ENCODE data around the gene ADGRB2.
A peak's percentile ranks its signal among the peaks of the same experiment; 100 is the strongest.
"Not testable (repeated sequence)": the region's sequence is repeated elsewhere in the genome, so short reads cannot be mapped to it uniquely, and the experiment has no call there.

Gene ADGRB2

DNA sequence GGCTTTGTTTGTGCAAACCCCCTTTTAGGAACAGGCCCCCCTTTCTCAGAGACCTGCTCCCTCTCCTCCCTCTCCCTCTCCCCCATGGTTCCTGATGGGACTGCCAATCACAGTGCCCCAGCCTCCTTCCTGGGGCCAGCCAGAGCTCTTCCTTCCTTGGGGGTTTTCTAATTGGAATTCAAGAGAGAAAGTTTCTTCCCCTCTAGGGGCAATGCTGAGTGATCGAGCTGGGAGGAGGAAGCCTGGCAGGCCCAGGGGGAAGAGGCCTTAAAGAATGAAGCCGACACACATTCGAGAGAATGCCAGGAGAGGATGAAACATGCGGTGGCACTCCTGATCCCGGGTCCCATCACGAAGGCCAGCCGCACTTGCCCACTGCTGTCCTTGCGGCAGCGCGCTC lies 39.0 kb downstream of the ADGRB2 start:
- Histone ChIP-seq H3K27me3 (ENCODE audit: insufficient read depth, low read length) (no peaks in the 10 kb centered on the region), H3K36me3 (ENCODE audit: insufficient read depth, low read length) (no peaks in the 10 kb centered on the region), H3K4me1 (ENCODE audit: insufficient read depth, low read length) (peaks cover 6% of the 10 kb centered on the region), H2AFZ (ENCODE audit: low read depth, low read length) (no peak overlapping the region), H3K4me3 (ENCODE audit: low read length) (no peak overlapping the region), H3K9me3 (ENCODE audit: low read length) (no peaks in the 10 kb centered on the region)

DNA sequence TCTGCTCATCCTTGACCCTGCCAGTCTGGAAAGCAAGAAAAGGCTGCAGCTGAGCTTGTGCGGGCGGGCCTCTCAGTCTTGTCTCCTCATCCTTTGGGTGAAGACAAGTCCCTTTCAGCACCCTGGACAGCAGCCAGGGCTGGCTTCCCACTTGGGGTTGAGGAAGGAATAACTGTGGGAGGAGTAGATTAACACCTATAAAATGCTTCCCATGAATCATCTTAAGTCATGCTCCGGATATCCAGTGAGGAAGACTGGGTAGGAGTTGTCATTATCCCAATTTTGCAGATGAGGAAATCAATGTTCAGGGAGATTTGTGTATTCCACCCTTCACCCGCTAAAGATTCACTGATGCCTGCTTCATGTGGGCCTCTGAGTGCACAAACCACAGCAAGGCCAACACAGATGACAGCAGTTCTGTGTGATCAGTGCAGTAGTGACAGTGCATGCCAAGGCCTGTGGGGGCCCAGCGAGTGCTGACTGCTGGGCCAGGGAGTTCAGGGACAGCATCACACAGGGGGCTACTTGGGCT lies 40.2 kb downstream of the ADGRB2 start:
- Histone ChIP-seq H3K27me3 (ENCODE audit: insufficient read depth, low read length) (no peaks in the 10 kb centered on the region), H3K4me1 (ENCODE audit: insufficient read depth, low read length) (peaks cover 6% of the 10 kb centered on the region), H2AFZ (ENCODE audit: low read depth, low read length) (no peak overlapping the region), H3K4me3 (ENCODE audit: low read length) (no peak overlapping the region), H3K9me3 (ENCODE audit: low read length) (no peaks in the 10 kb centered on the region), H3K36me3 (ENCODE audit: insufficient read depth, low read length) (no peaks in the 10 kb centered on the region)

DNA sequence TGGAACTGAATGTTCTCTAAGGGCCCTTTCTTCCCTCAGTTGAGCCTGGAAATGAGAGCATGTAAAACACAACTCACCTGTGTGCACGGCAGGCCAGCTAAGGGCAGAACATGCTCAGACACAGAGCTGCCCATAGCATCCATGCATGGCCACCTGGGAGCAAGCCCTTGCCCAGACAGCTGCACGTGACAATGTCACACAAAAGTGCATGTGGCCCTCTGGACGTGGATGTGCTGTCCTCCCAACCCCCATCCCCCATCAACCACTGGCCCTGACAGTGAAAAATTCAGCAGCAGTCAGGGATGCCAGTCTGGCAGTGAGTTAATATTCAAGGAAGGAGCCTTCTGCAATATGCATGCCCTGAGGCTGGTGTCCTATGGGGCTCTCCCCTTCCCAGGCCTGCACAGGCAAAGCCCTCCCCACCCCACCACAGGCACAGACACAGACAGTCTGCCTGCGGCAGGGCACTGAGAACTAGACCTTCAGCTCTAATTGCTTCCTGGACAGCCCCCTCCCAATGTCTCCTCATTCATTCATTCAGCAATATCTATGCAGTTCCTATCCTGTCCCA lies 45.7 kb downstream of the ADGRB2 start:
- Histone ChIP-seq H3K4me1 (ENCODE audit: insufficient read depth, low read length) (peaks cover 11% of the 10 kb centered on the region), H2AFZ (ENCODE audit: low read depth, low read length) (no peak overlapping the region), H3K9me3 (ENCODE audit: low read length) (no peaks in the 10 kb centered on the region), H3K4me3 (ENCODE audit: low read length) (no peak overlapping the region), H3K36me3 (ENCODE audit: insufficient read depth, low read length) (no peaks in the 10 kb centered on the region), H3K27me3 (ENCODE audit: insufficient read depth, low read length) (peaks cover 22% of the 10 kb centered on the region)

DNA sequence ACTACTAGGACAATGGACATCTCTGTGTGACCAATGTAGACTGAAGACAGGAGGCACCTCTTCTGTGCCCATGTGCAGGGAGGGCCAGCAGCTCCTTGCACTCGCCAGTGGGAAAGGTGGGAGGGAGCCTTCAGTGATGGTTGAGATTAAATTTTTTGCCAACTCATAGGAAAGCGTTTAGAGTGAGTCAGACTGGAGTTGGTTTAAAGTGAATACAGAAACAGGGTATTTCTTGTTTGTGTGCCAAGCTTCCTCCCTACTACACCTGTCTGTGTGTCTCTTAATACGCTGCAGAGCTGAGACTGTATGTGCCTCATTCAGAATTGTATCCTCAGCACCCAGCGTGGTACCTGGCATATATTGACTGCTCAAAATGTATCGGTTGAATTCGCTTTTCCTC lies 46.8 kb downstream of the ADGRB2 start:
- H3K4me1 ChIP-seq (ENCODE audit: insufficient read depth, low read length), result peaks cover 7% of the 10 kb centered on the region
- peaks cover 32% of the 10 kb centered on the region for H3K27me3 ChIP-seq (ENCODE audit: insufficient read depth, low read length)

DNA sequence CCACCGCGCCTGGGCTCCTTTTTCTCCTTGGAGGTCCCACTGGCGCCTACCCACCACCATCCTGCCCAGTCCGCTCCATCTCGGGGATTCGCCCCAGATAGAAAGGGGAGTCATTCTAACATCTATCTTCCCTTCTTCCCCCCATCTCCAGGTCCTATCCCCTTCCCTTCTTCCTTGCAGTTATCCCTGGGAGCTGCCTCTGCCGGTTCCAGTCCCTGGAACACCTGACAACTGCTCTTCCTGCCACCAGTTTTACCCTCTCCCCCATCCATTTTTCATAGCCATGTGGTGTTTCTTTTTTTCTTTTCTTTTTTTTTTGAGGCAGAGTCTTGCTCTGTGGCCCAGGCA lies 48.3 kb downstream of the ADGRB2 start:
- Histone ChIP-seq H3K4me3 (ENCODE audit: low read length) (no peak overlapping the region), H3K36me3 (ENCODE audit: insufficient read depth, low read length) (no peaks in the 10 kb centered on the region), H3K9me3 (ENCODE audit: low read length) (no peaks in the 10 kb centered on the region), H3K4me1 (ENCODE audit: insufficient read depth, low read length) (peaks cover 7% of the 10 kb centered on the region), H2AFZ (ENCODE audit: low read depth, low read length) (no peak overlapping the region), H3K27me3 (ENCODE audit: insufficient read depth, low read length) (peaks cover 37% of the 10 kb centered on the region)

More for the DNA sequence above, 46.8 kb downstream of the ADGRB2 start:
- Histone ChIP-seq H3K36me3 (ENCODE audit: insufficient read depth, low read length) (no peaks in the 10 kb centered on the region), H2AFZ (ENCODE audit: low read depth, low read length) (no peak overlapping the region), H3K9me3 (ENCODE audit: low read length) (no peaks in the 10 kb centered on the region), H3K4me3 (ENCODE audit: low read length) (no peak overlapping the region)

DNA sequence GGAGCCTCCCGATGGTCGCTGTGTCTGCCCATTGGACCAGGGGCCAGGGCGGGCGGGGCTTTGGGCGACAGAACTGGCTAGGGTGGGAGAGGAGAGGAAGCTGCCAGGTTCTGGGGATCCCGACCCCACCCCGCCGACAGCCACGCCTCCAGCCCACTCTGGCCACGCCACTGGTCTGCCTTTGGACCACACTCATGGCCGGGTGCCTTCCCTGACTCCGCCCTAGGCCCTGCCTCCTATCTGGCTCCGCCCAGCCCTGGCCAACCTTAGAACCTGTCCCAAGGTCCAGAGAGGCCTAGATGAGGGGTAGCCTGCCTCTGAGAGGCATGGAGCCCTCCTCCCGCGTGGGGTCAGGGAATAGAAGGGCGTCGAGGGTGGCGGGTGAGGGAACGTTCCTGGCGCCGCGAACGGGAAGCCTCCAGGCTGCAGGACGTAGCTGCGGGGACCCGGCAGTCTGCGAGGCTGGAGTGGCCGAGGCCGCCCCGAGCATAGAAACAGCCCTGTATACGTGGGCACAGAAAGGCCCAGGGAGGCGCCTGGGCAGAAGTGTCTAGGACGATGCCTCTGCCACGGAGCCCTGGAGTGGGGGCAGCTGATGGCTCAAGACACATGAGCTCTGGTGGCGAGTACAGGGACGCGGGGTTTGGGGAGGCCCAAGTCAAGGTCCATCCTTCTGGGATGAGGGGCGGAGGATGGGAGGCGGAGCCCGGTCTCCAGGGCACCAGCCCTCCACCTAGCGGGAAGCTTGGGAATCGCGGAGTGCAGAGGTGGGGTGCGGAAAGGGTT lies 48.9 kb downstream of the ADGRB2 start:
- H3K4me3 ChIP-seq (ENCODE audit: low read length), result peak overlapping the region; percentile 46
- H3K36me3 ChIP-seq (ENCODE audit: insufficient read depth, low read length), result no peaks in the 10 kb centered on the region
- H3K27me3 ChIP-seq (ENCODE audit: insufficient read depth, low read length), result peaks cover 40% of the 10 kb centered on the region
- H3K4me1 ChIP-seq (ENCODE audit: insufficient read depth, low read length), result peaks cover 7% of the 10 kb centered on the region
- H3K9me3 ChIP-seq (ENCODE audit: low read length), result no peaks in the 10 kb centered on the region
- peak overlapping the region; percentile 85 for H2AFZ ChIP-seq (ENCODE audit: low read depth, low read length)

DNA sequence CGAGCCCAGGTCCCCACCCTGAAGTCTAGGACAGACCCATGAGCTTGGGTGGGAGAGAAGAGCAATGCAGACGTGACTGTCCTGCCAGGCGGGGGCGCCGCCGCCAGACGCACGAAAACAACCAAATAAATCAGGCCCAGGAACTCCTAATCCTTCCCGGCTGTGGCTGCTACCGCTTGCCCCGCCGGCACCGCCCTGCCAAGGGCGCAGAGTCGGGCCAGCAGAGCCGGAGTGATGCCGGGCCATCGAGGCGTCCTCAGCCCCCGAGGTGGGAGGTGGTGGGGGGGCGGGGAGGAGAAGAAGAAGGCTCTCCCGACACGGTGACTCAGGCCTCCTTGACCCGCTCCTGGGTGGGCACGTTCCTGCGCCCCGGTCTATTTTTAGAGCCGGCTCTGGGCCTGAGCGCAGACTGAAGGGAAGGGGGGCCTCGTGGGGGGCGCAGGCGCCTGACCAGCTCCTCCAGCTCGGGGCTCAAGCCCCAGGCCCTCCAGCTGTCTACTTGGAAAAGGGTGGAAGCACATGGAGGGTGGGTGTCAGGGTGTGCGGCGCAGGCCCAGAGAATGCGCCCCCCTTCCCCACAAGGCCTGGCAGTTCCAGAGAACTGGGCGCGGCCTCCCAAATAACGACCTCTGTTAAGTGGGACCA lies 49.6 kb downstream of the ADGRB2 start:
- Histone ChIP-seq H3K9me3 (ENCODE audit: low read length) (no peaks in the 10 kb centered on the region), H3K4me3 (ENCODE audit: low read length) (no peak overlapping the region), H3K36me3 (ENCODE audit: insufficient read depth, low read length) (no peaks in the 10 kb centered on the region), H2AFZ (ENCODE audit: low read depth, low read length) (peak overlapping the region; percentile 85), H3K4me1 (ENCODE audit: insufficient read depth, low read length) (peaks cover 7% of the 10 kb centered on the region), H3K27me3 (ENCODE audit: insufficient read depth, low read length) (peaks cover 40% of the 10 kb centered on the region)

DNA sequence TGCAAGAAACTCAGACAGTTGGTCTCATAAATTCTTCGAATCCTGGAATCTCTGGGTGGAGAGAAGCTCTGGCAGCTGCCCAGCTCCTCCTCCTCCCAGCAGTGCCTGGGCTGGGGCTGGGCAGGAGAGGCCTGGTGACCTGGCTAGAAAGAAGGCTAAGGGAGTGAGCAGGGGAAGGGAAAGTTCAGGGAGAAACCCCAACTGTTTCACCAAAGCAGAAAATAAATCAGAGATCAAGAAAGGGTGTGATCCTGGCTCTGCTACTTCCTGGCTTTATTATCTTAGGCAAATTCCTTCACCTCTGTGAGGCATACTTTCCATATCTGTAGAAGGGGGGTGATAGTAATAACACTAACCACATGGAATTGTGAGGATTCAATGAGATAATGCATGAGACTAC lies 51.5 kb downstream of the ADGRB2 start:
- Histone ChIP-seq H3K4me3 (ENCODE audit: low read length) (no peak overlapping the region), H3K9me3 (ENCODE audit: low read length) (no peaks in the 10 kb centered on the region), H3K36me3 (ENCODE audit: insufficient read depth, low read length) (no peaks in the 10 kb centered on the region), H3K4me1 (ENCODE audit: insufficient read depth, low read length) (peaks cover 8% of the 10 kb centered on the region), H3K27me3 (ENCODE audit: insufficient read depth, low read length) (peaks cover 45% of the 10 kb centered on the region), H2AFZ (ENCODE audit: low read depth, low read length) (no peak overlapping the region)

DNA sequence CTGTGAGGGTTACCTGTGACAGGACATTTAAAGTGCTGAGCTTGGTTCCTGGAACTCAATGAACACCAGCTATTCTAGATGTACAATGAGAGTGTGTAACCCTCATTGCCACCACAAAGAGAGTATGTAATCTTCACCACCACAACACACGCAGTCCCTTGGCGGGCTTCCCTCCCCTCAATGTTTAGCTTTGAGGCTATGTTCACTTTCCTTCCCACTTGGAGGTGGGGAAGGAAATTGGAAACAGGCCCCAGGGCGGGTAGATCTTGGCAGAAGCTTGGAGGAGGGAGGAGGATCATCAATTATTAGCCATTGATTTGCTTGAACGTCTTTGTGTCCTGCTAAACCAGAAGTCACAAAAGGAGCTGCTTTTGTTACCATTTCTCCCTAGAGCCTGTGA lies 52.1 kb downstream of the ADGRB2 start:
- Histone ChIP-seq H3K27me3 (ENCODE audit: insufficient read depth, low read length) (peaks cover 43% of the 10 kb centered on the region), H3K4me3 (ENCODE audit: low read length) (no peak overlapping the region), H3K9me3 (ENCODE audit: low read length) (no peaks in the 10 kb centered on the region), H3K36me3 (ENCODE audit: insufficient read depth, low read length) (no peaks in the 10 kb centered on the region), H2AFZ (ENCODE audit: low read depth, low read length) (no peak overlapping the region), H3K4me1 (ENCODE audit: insufficient read depth, low read length) (peaks cover 8% of the 10 kb centered on the region)

DNA sequence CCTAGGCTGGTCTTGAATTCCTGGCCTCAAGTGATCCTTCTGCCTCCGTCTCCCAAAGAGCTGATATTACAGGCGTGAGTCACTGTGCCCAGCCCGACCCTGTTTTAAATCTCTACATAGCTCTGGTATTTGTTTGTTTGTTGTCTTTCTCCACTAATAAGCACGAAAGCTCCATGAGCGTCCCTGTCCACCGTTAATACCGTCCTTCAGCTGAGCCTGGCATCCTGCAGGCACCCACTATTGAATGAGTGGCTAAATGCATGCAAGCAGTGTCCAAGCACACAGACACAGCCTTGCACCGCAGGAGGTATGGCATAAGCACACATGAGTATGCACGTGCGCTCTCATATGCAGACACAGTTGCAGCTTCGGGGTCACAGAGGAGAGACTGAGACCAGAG lies 55.8 kb downstream of the ADGRB2 start:
- H3K27me3 ChIP-seq (ENCODE audit: insufficient read depth, low read length), result peaks cover 60% of the 10 kb centered on the region
- no peak overlapping the region for H3K4me3 ChIP-seq (ENCODE audit: low read length)
- peaks cover 4% of the 10 kb centered on the region for H3K4me1 ChIP-seq (ENCODE audit: insufficient read depth, low read length)
- H3K9me3 ChIP-seq (ENCODE audit: low read length), result no peaks in the 10 kb centered on the region
- H2AFZ ChIP-seq (ENCODE audit: low read depth, low read length), result no peak overlapping the region
- no peaks in the 10 kb centered on the region for H3K36me3 ChIP-seq (ENCODE audit: insufficient read depth, low read length)

DNA sequence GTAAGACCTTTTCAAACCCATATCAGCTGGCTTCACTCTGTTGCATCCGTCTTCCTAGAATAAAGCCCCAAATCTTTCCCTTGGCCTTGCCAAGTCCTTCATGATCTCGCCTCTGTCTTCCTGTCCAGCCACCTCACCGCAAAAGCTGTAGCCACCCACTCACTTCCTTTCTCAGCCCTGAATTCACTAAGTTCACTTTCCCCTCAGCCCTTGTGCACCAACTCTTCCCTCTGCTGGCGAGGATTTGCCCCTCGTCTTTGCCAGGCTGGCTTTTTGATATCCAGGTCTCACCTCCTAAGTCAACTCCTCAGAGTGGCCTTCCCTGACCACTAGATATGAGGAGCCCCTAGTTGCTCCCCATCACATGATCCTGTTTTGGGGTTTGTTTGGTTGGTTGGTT lies 56.4 kb downstream of the ADGRB2 start:
- H3K4me1 ChIP-seq (ENCODE audit: insufficient read depth, low read length), result peaks cover 4% of the 10 kb centered on the region
- no peak overlapping the region for H2AFZ ChIP-seq (ENCODE audit: low read depth, low read length)
- H3K36me3 ChIP-seq (ENCODE audit: insufficient read depth, low read length), result no peaks in the 10 kb centered on the region
- H3K9me3 ChIP-seq (ENCODE audit: low read length), result no peaks in the 10 kb centered on the region
- H3K27me3 ChIP-seq (ENCODE audit: insufficient read depth, low read length), result peaks cover 60% of the 10 kb centered on the region
- H3K4me3 ChIP-seq (ENCODE audit: low read length), result no peak overlapping the region

DNA sequence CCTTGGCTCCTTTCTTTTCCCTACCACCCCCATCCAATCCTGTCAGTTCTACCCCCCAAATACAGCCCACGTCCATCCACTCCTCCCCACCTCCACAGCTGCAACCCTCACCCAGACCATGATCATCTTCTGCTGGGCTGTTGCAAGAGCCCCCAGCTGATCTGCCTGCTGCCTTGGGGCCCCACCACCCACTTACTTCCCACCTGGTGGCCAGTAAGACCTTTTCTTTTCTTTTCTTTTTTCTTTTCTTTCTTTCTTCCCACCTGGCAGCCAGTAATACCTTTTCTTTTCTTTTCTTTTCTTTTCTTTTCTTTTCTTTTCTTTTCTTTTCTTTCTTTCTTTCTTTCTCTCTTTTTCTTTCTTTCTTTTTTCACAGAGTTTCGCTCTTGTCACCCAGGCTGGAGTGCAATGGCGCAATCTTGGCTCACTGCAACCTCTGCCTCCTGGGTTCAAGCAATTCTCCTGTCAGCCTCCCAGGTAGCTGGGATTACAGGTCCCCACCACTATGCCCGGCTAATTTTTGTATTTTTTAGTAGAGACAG lies 57.0 kb downstream of the ADGRB2 start:
- peaks cover 62% of the 10 kb centered on the region for H3K27me3 ChIP-seq (ENCODE audit: insufficient read depth, low read length)
- H3K4me1 ChIP-seq (ENCODE audit: insufficient read depth, low read length); H3K9me3 ChIP-seq (ENCODE audit: low read length); H3K36me3 ChIP-seq (ENCODE audit: insufficient read depth, low read length); H3K4me3 ChIP-seq (ENCODE audit: low read length); H2AFZ ChIP-seq (ENCODE audit: low read depth, low read length): not testable (repeated sequence)

DNA sequence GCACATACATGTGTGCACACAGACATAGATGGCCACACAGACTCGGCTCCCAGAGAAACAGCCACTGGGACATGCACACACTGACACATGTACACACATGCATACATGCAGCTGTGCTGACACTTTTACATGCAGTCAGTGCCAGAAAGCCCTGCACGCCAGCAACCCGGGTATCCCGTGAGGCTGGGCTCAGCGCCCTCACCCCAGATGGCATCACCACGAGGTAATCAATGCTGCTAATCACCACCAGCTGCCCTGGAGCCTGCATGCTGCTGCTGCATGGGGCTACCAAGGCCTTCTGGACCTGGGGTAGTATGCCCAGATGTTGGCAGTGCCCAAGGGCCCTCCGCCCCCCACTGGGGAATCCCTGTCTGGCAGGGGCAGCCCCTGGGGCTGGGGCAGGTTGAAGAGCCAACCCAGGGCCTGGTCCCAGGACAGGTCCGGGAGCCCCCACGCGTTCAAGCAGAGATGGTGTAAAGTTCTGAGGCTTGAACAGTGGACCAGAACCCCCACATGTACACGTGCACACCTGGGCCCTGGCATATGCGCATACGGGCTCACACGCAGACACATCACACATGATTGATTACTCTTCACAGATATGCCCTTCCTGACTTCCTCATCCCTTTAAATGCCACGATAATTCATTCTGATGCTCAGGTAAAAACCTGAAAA lies 57.6 kb downstream of the ADGRB2 start:
- Histone ChIP-seq H3K4me3 (ENCODE audit: low read length) (no peak overlapping the region), H3K36me3 (ENCODE audit: insufficient read depth, low read length) (no peaks in the 10 kb centered on the region), H3K4me1 (ENCODE audit: insufficient read depth, low read length) (peaks cover 4% of the 10 kb centered on the region), H3K9me3 (ENCODE audit: low read length) (no peaks in the 10 kb centered on the region), H3K27me3 (ENCODE audit: insufficient read depth, low read length) (peaks cover 64% of the 10 kb centered on the region), H2AFZ (ENCODE audit: low read depth, low read length) (no peak overlapping the region)

All from neuron (in vitro differentiated cells).